OCI-LY1 (cell line): ENCODE data around the gene KRT73.

ENCODE experiments used
- CTCF ChIP-seq: fragments of 200-600 bp; sonication (generic), shearing (Covaris generic); IDR thresholded peaks from 2 replicates; pipeline ENCODE4 v1.5.1; 2017; ENCODE audit warnings: mild to moderate bottlenecking, antibody characterized with exemption, low read length, moderate library complexity, mixed read lengths
- EZH2 ChIP-seq: fragments of 200-600 bp; sonication (generic), shearing (Covaris generic); IDR thresholded peaks from 2 replicates; pipeline ENCODE4 v1.8.0; 2017; ENCODE audit warnings: borderline replicate concordance, mixed run types, mild to moderate bottlenecking, antibody characterized with exemption, low read length, moderate library complexity, mixed read lengths

GRCh38 chr12:52585066-52585465, 33.3 kb downstream of the KRT73 start:
- TF ChIP-seq CTCF (no peak), EZH2 (no peak)
